HEK293 (cell line): Measurements from ENCODE around the gene ARMC2.

Source experiments
- SP2 ChIP-seq: fragments of 450-650 bp; formaldehyde crosslinking; IDR thresholded peaks from 2 replicates; pipeline ENCODE4 v1.5.1; 2016; ENCODE audit warnings: missing biosample characterization, missing genetic modification characterization
- ZNF121 ChIP-seq: fragments of 450-650 bp; formaldehyde crosslinking; IDR thresholded peaks from 2 replicates; pipeline ENCODE4 v1.5.1; 2016; ENCODE audit warnings: missing biosample characterization, missing genetic modification characterization
- ZNF16 ChIP-seq: fragments of 450-650 bp; formaldehyde crosslinking; IDR thresholded peaks from 2 replicates; pipeline ENCODE4 v1.5.1; 2016; ENCODE audit warnings: low read depth, missing biosample characterization, missing genetic modification characterization
- ZNF266 ChIP-seq: fragments of 450-650 bp; formaldehyde crosslinking; IDR thresholded peaks from 2 replicates; pipeline ENCODE4 v1.5.1; 2016; ENCODE audit warnings: missing biosample characterization, missing genetic modification characterization, low read depth
- ZNF274 ChIP-seq, 2 experiments: fragments of 200-500 bp in 1 of 2; fragments of 450-650 bp in 1 of 2; sonication (Bioruptor generic) in 1 of 2; formaldehyde crosslinking in 1 of 2; IDR thresholded peaks; 2 replicates each; pipeline versions ENCODE4 v1.5.1 to v1.6.1; 2014 to 2016; ENCODE audit warnings: borderline replicate concordance in 1 of 2, inconsistent platforms in 1 of 2, low read length in 1 of 2, missing biosample characterization in 1 of 2, missing genetic modification characterization in 1 of 2
- ZNF596 ChIP-seq: fragments of 450-650 bp; IDR thresholded peaks from 2 replicates; pipeline ENCODE4 v1.5.0; 2018; ENCODE audit warnings: missing biosample characterization, mild to moderate bottlenecking, missing genetic modification characterization, moderate library complexity
- ZNF776 ChIP-seq: fragments of 450-650 bp; formaldehyde crosslinking; IDR thresholded peaks from 2 replicates; pipeline ENCODE4 v1.5.0; 2017; ENCODE audit warnings: missing biosample characterization, missing genetic modification characterization, borderline replicate concordance
- TF ChIP-seq, protein P1 (sequence below): fragments of 450-650 bp; formaldehyde crosslinking; IDR thresholded peaks from 2 replicates; pipeline ENCODE4 v1.5.1; 2016; ENCODE audit warnings: missing biosample characterization, missing genetic modification characterization
- TF ChIP-seq, protein P2 (sequence below): fragments of 450-650 bp; formaldehyde crosslinking; IDR thresholded peaks from 2 replicates; pipeline ENCODE4 v1.5.1; 2016; ENCODE audit warnings: missing biosample characterization, missing genetic modification characterization
- TF ChIP-seq, protein P3 (sequence below): fragments of 450-650 bp; formaldehyde crosslinking; IDR thresholded peaks from 2 replicates; pipeline ENCODE4 v1.5.1; 2016; ENCODE audit warnings: missing biosample characterization, missing genetic modification characterization

DNA sequence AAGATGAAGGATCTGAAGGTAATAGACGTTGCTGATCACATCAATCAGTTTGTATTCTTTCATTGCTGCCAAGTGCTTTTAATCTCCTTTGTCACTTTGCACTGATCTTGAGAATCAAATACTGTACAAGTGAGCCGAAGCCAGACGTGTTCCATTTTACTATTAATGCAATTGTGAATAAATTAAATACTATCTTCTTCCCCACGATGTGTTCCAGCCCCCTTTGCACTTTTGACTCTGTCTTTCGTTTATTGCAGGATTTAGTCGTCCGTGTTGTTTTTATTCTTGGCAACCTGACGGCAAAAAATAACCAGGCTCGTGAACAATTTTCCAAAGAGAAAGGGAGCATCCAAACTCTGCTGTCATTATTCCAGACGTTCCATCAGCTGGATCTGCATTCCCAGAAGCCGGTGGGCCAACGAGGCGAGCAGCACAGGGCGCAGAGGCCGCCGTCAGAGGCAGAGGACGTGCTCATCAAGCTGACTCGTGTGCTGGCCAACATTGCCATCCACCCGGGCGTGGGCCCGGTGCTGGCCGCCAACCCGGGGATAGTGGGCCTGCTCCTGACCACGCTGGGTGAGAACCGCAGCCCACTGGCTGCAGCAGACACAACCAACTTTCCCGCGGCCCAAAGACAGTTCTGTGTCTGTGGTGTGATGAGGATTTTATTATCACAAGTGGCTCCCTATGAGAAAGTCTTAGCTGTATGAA, 104.7 kb downstream of the ARMC2 start:
- TF ChIP-seq, protein P1, sequence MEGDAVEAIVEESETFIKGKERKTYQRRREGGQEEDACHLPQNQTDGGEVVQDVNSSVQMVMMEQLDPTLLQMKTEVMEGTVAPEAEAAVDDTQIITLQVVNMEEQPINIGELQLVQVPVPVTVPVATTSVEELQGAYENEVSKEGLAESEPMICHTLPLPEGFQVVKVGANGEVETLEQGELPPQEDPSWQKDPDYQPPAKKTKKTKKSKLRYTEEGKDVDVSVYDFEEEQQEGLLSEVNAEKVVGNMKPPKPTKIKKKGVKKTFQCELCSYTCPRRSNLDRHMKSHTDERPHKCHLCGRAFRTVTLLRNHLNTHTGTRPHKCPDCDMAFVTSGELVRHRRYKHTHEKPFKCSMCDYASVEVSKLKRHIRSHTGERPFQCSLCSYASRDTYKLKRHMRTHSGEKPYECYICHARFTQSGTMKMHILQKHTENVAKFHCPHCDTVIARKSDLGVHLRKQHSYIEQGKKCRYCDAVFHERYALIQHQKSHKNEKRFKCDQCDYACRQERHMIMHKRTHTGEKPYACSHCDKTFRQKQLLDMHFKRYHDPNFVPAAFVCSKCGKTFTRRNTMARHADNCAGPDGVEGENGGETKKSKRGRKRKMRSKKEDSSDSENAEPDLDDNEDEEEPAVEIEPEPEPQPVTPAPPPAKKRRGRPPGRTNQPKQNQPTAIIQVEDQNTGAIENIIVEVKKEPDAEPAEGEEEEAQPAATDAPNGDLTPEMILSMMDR (tag by site-specific recombination) = no peak
- TF ChIP-seq, protein P2, sequence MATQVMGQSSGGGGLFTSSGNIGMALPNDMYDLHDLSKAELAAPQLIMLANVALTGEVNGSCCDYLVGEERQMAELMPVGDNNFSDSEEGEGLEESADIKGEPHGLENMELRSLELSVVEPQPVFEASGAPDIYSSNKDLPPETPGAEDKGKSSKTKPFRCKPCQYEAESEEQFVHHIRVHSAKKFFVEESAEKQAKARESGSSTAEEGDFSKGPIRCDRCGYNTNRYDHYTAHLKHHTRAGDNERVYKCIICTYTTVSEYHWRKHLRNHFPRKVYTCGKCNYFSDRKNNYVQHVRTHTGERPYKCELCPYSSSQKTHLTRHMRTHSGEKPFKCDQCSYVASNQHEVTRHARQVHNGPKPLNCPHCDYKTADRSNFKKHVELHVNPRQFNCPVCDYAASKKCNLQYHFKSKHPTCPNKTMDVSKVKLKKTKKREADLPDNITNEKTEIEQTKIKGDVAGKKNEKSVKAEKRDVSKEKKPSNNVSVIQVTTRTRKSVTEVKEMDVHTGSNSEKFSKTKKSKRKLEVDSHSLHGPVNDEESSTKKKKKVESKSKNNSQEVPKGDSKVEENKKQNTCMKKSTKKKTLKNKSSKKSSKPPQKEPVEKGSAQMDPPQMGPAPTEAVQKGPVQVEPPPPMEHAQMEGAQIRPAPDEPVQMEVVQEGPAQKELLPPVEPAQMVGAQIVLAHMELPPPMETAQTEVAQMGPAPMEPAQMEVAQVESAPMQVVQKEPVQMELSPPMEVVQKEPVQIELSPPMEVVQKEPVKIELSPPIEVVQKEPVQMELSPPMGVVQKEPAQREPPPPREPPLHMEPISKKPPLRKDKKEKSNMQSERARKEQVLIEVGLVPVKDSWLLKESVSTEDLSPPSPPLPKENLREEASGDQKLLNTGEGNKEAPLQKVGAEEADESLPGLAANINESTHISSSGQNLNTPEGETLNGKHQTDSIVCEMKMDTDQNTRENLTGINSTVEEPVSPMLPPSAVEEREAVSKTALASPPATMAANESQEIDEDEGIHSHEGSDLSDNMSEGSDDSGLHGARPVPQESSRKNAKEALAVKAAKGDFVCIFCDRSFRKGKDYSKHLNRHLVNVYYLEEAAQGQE (tag by site-specific recombination) = no peak
- TF ChIP-seq ZNF16 (tag by site-specific recombination) (no peak), ZNF776 (tag by site-specific recombination) (no peak), ZNF596 (tag by site-specific recombination) (no peak), SP2 (tag by site-specific recombination) (no peak), ZNF121 (tag by site-specific recombination) (no peak), ZNF274 (IDR thresholded peaks at IDR 0.05; ENCODE audit: low read length) (no peak), ZNF274 (tag by site-specific recombination; IDR thresholded peaks at IDR 0.05; ENCODE audit: borderline replicate concordance) (no peak), ZNF266 (no peak)
- TF ChIP-seq, protein P3, sequence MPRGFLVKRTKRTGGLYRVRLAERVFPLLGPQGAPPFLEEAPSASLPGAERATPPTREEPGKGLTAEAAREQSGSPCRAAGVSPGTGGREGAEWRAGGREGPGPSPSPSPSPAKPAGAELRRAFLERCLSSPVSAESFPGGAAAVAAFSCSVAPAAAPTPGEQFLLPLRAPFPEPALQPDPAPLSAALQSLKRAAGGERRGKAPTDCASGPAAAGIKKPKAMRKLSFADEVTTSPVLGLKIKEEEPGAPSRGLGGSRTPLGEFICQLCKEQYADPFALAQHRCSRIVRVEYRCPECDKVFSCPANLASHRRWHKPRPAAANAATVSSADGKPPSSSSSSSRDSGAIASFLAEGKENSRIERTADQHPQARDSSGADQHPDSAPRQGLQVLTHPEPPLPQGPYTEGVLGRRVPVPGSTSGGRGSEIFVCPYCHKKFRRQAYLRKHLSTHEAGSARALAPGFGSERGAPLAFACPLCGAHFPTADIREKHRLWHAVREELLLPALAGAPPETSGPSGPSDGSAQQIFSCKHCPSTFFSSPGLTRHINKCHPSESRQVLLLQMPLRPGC (tag by site-specific recombination) = no peak
